Tongue (tissue), 2 donors: Measurements from ENCODE around the gene RAET1G. TPM values are rescaled to one million over a fixed set of nuclear protein-coding genes. Genes with fewer than 3 reads are reported as not detected.
"Not testable (repeated sequence)": the region's sequence is repeated elsewhere in the genome, so short reads cannot be mapped to it uniquely, and the experiment has no call there.

ENCODE experiments used
- DNase-seq: peaks from one replicate; pipeline ENCODE4 v3.0.0-alpha.2; 2015
- total RNA-seq: library from RNA; depleted of rRNA; stranded (reverse); fragments of >200 nt; gene quantifications from one replicate; pipeline ENCODE4 v1.2.3, GENCODE V29; 2014

Gene RAET1G
- total RNA-seq, 1 donor from 2014 or later = 1.1 TPM

DNA sequence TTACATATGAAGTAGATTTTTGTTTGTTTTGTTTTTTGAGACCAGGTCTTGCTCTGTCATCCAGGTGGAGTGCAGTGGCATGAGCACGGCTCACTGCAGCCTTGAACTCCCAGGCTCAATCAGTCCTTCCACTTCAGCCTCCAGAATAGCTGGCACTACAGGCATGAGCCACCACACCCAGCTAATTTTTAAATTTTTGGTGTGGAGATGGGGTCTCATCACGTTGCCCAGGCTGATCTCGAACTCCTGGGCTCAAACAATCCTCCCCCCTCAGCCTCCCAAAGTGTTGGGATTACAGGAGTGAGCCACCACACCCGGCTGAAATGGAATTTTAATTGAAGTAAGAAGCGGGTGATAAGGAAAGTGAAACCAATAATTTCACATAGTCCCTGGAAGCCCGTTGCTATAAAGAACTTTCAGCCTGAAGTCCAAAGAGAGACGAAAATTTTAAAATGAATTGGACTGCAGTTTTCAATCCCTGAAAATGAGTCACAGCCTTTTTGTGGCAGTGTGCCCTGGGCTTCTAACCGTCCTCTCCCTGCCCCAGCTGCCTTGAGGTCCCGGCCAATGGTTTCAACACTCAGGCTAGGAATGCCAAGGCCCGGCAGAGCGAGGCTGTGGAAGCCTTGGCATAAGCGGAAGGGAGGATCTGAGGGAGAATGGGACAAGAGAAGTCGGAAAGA, 25.8 kb downstream of the RAET1G start:
- DNase-seq = peak; percentile 29

DNA sequence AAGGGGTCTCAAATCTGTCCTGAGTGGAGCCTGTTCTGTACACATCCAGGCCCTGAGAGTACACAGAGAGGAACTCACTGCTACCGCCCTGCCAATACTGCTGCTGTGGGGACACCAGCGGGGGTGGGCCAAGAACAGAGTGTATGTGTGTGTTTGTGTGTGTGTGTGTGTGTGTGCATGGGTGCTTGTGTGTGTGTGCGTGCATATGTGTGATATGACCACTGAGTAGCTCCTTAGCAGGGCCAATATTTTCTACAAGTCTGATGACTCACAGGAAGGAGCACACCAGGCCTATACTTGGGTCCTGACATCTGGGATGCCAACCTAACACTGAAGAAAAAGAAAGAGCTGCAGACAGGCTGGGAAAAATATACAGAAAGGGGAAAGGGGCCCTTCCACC, 26.4 kb downstream of the RAET1G start:
- DNase-seq = no peak

GRCh38 chr6:149895833-149896271, 27.1 kb downstream of the RAET1G start:
- no peak for DNase-seq

GRCh38 chr6:149895048-149895590, 27.8 kb downstream of the RAET1G start:
- peak; percentile 19 for DNase-seq

- DNase-seq = not testable (repeated sequence)
These were observed 31.1 kb downstream of the RAET1G start for GRCh38 chr6:149891864-149892263.

- DNase-seq = no peak
These were observed 31.7 kb downstream of the RAET1G start for GRCh38 chr6:149891259-149891658.

DNA sequence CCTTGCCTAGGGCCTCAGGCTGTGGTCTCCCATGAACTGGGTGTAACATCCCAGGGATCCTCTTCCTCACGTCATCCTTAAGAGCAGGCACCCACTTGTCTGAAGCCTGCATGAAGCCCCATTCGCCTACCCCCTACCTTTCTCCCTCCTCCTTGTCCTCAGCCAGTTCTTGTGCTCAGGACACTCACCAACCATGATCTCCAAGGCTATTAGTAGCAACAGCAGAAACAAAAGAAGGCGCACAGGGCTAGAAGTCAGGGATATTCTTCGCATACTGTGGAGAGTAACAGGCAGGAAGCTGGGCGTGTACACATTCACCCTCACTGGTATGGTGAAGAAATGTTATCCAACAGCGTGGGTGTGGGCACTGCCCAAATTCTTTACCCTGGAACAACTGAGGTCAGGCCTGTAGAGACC, 32.3 kb downstream of the RAET1G start:
- peak; percentile 12 for DNase-seq

GRCh38 chr6:149889326-149889725, 33.6 kb downstream of the RAET1G start:
- DNase-seq = no peak

- no peak for DNase-seq
These were observed 34.3 kb downstream of the RAET1G start for GRCh38 chr6:149888659-149889058.

DNA sequence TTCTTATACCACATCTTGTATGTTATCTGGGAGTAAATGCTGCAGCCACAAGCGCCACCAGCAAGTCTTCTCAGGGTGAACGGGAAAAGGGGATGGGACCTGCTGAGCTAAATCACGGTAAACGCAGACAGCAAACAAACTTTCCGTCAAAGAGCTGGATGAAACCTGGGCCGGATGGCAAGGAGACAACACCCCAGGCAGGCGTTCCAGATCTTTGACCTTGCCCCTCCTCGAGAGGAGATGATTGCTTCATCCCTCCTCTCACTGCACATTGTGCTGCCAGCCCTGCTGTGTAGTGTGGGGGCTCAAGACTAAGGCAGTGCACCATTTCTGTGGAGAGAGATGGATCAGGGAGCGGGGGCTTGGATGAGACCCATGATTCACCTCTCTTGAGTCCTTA, 34.8 kb downstream of the RAET1G start:
- no peak for DNase-seq

DNA sequence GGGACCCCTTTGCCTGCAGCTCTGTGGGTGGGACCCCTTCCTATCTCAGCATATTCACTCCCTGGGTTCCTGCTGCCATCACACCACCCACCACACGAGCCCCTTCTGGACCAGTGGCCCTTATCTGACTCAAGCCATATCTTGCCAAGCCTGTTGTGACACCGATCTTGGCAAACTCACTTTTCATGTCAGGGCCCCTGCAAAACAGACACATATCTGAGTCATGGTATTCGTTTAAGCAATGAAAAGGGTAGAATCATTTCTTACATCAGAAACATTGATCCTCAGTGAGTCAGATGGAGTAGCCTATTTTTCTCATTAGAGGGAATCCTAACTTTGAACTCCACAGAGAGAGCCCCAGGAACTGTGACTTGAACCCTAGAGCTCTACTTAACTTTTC, 35.6 kb downstream of the RAET1G start:
- no peak for DNase-seq

DNA sequence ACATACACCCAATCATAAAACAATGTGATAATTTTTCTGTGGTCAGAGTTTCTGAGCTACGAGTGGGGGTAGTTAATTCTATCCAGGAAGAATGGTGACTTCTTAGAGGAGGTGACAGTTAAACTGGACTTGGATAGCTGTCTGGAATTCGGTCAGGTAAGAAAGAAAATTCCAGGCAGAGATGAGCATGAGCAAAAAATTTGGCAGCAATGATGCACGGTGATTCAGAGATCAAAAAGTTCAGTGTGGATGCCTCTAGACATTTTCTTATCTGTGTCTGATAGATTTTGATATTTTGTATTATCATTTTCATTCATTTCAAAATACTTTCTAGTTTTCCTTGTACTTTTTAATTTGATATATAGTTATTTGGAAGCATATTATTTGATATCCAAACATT, 37.0 kb downstream of the RAET1G start:
- DNase-seq = no peak

GRCh38 chr6:149884617-149885016, 38.3 kb downstream of the RAET1G start:
- no peak for DNase-seq

DNA sequence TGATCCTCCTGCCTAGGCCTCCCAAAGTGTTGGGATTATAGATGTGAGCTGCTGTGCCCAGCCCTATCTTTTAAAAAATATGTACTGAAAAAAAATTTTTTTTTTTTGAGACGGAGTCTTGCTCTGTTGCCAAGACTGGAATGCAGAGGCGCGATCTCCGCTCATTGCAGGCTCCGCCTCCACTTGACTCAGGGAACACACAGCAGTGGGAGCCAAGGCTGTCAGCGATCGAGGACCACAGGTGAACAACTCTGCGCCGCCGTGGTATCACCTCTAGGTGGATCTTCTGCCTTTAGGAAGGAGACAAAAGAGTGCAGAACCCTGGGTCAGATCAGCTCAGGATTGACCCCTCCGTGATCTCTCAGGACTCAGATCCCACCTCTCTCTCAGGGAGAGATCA, 38.7 kb downstream of the RAET1G start:
- no peak for DNase-seq

DNA sequence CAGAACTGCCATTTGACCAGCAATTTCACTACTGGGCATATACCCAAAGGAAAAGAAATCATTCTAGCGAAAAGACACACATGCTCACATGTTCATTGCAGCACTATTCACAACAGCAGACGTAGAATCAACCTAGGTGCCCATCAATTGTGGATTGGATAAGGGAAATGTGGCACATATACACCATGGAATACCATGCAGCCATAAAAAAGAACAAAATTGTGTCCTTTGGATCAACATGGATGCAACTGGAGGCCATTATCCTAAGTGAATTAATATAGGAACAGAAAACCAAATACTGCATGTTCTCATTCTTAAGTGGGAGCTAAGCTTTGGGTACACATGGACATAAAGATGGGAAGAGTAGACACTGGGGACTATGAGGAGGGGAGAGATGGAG, 41.1 kb downstream of the RAET1G start:
- DNase-seq = no peak

DNA sequence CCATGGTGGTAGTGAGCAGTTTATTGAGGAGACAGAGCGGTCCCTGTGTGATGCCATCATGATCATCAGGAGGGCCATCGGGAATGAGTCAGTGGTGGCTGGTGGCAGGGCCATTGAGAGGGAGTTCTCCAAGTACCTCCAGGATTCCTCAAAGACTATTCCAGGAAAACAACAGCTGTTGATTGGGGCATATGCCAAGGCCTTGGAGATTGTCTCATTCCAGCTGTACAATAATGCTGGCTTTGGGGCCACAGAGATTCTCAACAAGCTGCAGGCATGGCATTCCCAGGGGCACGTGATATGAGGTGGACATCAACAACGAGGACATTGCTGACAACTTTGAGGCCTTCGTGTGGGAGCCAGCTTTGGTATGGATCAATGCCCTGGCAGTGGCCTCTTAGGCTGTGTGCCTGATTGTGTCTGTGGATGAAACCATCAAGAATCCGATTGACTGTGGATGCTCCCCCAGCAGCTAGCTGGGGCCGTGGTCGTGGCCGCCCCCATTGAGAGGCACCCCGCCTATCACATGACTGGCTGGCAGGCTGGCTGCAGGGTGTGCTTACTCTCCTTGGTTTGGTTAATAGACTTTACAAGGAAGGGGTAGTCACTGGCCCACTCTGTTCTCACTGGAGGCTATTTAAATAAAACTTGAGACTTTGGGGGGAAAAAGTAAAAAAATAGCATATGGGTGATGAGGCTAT, 41.7 kb downstream of the RAET1G start:
- peak; percentile 34 for DNase-seq

DNA sequence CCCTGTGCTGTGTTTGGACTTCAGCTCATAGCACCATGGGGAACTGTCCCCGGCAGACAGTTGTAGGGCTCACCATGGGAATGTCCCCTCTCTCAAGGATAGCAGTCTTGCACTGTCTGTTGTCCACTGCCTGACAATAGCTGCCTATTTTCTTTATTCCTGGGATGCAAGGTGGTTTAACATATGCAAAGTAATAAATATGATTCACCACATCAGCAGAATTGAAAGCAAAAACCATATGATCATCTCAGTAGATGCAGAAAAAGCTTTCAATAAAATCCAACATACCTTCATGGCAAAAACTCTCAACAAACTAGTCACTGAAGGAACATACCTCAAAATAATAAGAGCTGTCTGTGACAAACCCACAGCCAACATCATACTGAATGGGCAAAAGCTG, 45.3 kb downstream of the RAET1G start:
- DNase-seq = no peak

GRCh38 chr6:149876241-149876933, 46.5 kb downstream of the RAET1G start:
- DNase-seq = no peak

DNA sequence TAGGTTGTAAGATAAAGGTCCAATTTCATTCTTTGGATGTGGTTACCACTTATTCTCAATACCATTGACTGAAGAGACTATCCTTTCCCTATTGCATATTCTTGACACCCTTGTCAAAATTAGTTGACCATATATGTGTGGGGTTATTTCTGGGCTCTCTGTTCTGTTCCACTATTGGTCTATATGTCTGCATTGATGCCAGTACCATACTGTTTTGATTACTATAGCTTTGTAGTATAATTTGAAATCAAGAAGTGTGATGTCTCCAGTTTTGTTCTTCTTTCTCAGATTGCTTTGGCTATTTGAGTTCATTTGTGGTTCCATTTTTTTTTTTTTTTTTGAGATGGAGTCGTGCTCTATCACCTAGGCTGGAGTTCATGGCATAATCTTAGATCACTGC, 50.7 kb downstream of the RAET1G start:
- DNase-seq = no peak

DNA sequence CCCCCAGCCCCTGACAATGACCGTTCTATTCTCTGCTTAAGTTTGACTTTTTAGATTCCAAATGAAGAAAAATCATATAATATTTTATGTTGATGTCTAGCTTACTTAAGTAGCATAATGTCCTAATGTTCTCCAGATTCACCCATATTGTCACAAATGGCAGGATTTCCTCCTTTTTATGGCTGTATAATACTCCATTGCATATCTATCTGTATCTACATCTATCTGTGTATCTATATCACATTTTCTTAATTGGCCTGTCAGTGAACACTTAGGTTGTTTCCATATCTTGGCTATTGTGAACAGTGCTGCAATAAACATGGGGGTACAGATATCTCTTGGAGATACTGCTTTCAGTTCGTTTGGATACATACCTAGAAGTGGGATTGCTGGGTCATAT, 51.7 kb downstream of the RAET1G start:
- DNase-seq = no peak

- no peak for DNase-seq
These were observed 53.5 kb downstream of the RAET1G start for GRCh38 chr6:149869275-149869892.

- DNase-seq = no peak
These were observed 54.9 kb downstream of the RAET1G start for GRCh38 chr6:149867876-149868640.
